GM23248 (cell line): ENCODE measurements around the gene LGR6. TPM values are rescaled to one million over a fixed set of nuclear protein-coding genes. Genes with fewer than 3 reads are reported as not detected.
A peak's percentile ranks its signal among the peaks of the same experiment; 100 is the strongest.

Experiments
- DNase-seq: peaks from one replicate; pipeline ENCODE4 v3.0.0-alpha.2; 2015
- H2AFZ ChIP-seq: fragments of 200-600 bp; sonication (generic); 2 replicates; pipeline ENCODE4 v1.6.1; 2016; ENCODE audit warnings: antibody characterized with exemption
- H3F3A ChIP-seq: fragments of 200-600 bp; sonication (generic); 2 replicates; pipeline ENCODE4 v1.6.1; 2016; ENCODE audit warnings: mild to moderate bottlenecking, antibody characterized with exemption, mixed run types; ENCODE audit not compliant: insufficient read depth
- H3K27ac ChIP-seq: fragments of 200-600 bp; sonication (generic); 2 replicates; pipeline ENCODE4 v1.5.1; 2016; ENCODE audit warnings: mild to moderate bottlenecking
- H3K27me3 ChIP-seq: fragments of 200-600 bp; sonication (generic); replicated peaks from 2 replicates; pipeline ENCODE4 v1.6.1; 2016; ENCODE audit warnings: mild to moderate bottlenecking; ENCODE audit not compliant: insufficient read depth
- H3K36me3 ChIP-seq: fragments of 200-600 bp; sonication (generic); 2 replicates; pipeline ENCODE4 v1.6.1; 2016; ENCODE audit warnings: low read depth, mild to moderate bottlenecking
- H3K4me1 ChIP-seq: fragments of 200-600 bp; sonication (generic); 2 replicates; pipeline ENCODE4 v1.6.1; 2016; ENCODE audit warnings: mild to moderate bottlenecking; ENCODE audit not compliant: insufficient read depth
- H3K4me2 ChIP-seq: fragments of 200-600 bp; sonication (generic); one replicate; pipeline ENCODE4 v1.6.1; 2016; ENCODE audit warnings: mild to moderate bottlenecking; ENCODE audit not compliant: unreplicated experiment
- H3K4me3 ChIP-seq: fragments of 200-600 bp; sonication (generic); 2 replicates; pipeline ENCODE4 v1.5.1; 2016; ENCODE audit warnings: mild to moderate bottlenecking
- H3K79me2 ChIP-seq: fragments of 200-600 bp; sonication (generic); 2 replicates; pipeline ENCODE4 v1.6.1; 2016; ENCODE audit warnings: mild to moderate bottlenecking; ENCODE audit not compliant: insufficient read depth
- H3K9ac ChIP-seq: fragments of 200-600 bp; sonication (generic); 2 replicates; pipeline ENCODE4 v1.6.1; 2016; ENCODE audit warnings: mild to moderate bottlenecking
- H3K9me2 ChIP-seq: fragments of 200-600 bp; sonication (generic); 2 replicates; pipeline ENCODE4 v1.6.1; 2016; ENCODE audit warnings: mixed run types, mild to moderate bottlenecking, moderate library complexity; ENCODE audit not compliant: insufficient read depth
- H3K9me3 ChIP-seq: fragments of 200-600 bp; sonication (generic); one replicate; pipeline ENCODE4 v1.6.1; 2017; ENCODE audit warnings: low read depth
- H4K20me1 ChIP-seq: fragments of 200-600 bp; sonication (generic); 2 replicates; pipeline ENCODE4 v1.6.0; 2016; ENCODE audit not compliant: insufficient read depth
- EZH2 ChIP-seq: fragments of 200-600 bp; sonication (generic); IDR thresholded peaks from 2 replicates; pipeline ENCODE4 v1.6.1; 2018; ENCODE audit warnings: antibody characterized with exemption, mild to moderate bottlenecking; ENCODE audit not compliant: insufficient read depth, poor library complexity, severe bottlenecking
- EZH2phosphoT487 ChIP-seq: fragments of 200-600 bp; sonication (generic); IDR thresholded peaks from 2 replicates; pipeline ENCODE4 v1.6.1; 2018; ENCODE audit warnings: antibody characterized with exemption, moderate library complexity, mild to moderate bottlenecking, low read depth; ENCODE audit not compliant: insufficient read depth
- WGBS, 2 experiments: methylation state at CpG; one replicate each; pipeline ENCODE4 v1.1.6; 2015 to 2017; ENCODE audit warnings: low lambda C conversion rate in 2 of 2, low coverage in 1 of 2; ENCODE audit errors: missing lambda C conversion rate in 2 of 2; 5-methylcytosine and 5-hydroxymethylcytosine counted together
- in situ Hi-C: fragments of 300-500 bp; cut with MboI; formaldehyde crosslinking; loops from 2 replicates; pipeline ENCODE4 v1.15.0; 2020
- polyA plus RNA-seq: library from polyadenylated mRNA; unstranded; fragments of >200 nt; fragmentation: Nextera tagmentation; extraction: Ambion mirVana; gene quantifications from 2 replicates; pipeline ENCODE4 v1.2.1, GENCODE V29; 2016
- total RNA-seq: library from RNA; depleted of rRNA; stranded (reverse); fragments of >200 nt; shearing (Covaris generic); gene quantifications from 2 replicates; pipeline ENCODE4 v1.2.3, GENCODE V29; 2014

LGR6 gene
- total and polyA plus RNA-seq, 2 experiments from 2014 or later: not detected

GRCh38 chr1:202288177-202288576 lies 94.6 kb downstream of the LGR6 start:
- no peaks in the 10 kb centered on the region for H4K20me1 ChIP-seq
- in situ Hi-C loops: no loop called here
- no peak for DNase-seq
- no peaks in the 10 kb centered on the region for H3K9me2 ChIP-seq
- H3K4me3 ChIP-seq: no peak overlapping the region
- no peak overlapping the region for H3K4me2 ChIP-seq
- 76 to 77% methylated on average over 3 of the region's 3 CpGs for WGBS, 2 experiments
- H3K27ac ChIP-seq: no peak overlapping the region
- TF ChIP-seq EZH2: no peak
- TF ChIP-seq EZH2phosphoT487: no peak
- H3K9me3 ChIP-seq: no peaks in the 10 kb centered on the region
- peaks cover 24% of the 10 kb centered on the region for H3F3A ChIP-seq
- H2AFZ ChIP-seq: no peak overlapping the region
- peaks cover 21% of the 10 kb centered on the region for H3K4me1 ChIP-seq
- no peaks in the 10 kb centered on the region for H3K79me2 ChIP-seq
- H3K9ac ChIP-seq: no peak overlapping the region
- no peaks in the 10 kb centered on the region for H3K36me3 ChIP-seq
- H3K27me3 ChIP-seq: 0 out of 2 replicates have a peak, but pooled peaks cover 10% of the 10 kb centered on the region

- in situ Hi-C loops: no loop called here
- Histone ChIP-seq H3K4me3 (no peak overlapping the region), H3K27me3 (0 out of 2 replicates have a peak, but pooled peaks cover 10% of the 10 kb centered on the region), H3K4me2 (no peak overlapping the region), H3K9me3 (no peaks in the 10 kb centered on the region), H4K20me1 (no peaks in the 10 kb centered on the region), H3F3A (peaks cover 17% of the 10 kb centered on the region), H3K9me2 (no peaks in the 10 kb centered on the region), H2AFZ (no peak overlapping the region), H3K9ac (no peak overlapping the region), H3K4me1 (peaks cover 13% of the 10 kb centered on the region), H3K27ac (no peak overlapping the region), H3K36me3 (no peaks in the 10 kb centered on the region), H3K79me2 (no peaks in the 10 kb centered on the region)
- TF ChIP-seq EZH2 (no peak), EZH2phosphoT487 (no peak)
- 47 to 58% methylated on average over 4 of the region's 4 CpGs for WGBS, 2 experiments
- DNase-seq: no peak
Observed at GRCh38 chr1:202289009-202289408, 95.4 kb downstream of the LGR6 start.

- 61 to 65% methylated on average over 2 of the region's 2 CpGs for WGBS, 2 experiments
- H3K27ac ChIP-seq: no peak overlapping the region
- in situ Hi-C loops: no loop called here
- H3F3A ChIP-seq: peaks cover 14% of the 10 kb centered on the region
- no peaks in the 10 kb centered on the region for H3K9me2 ChIP-seq
- no peaks in the 10 kb centered on the region for H4K20me1 ChIP-seq
- no peak overlapping the region for H3K9ac ChIP-seq
- H3K4me3 ChIP-seq: no peak overlapping the region
- no peak overlapping the region for H2AFZ ChIP-seq
- no peak for DNase-seq
- H3K79me2 ChIP-seq: no peaks in the 10 kb centered on the region
- 0 out of 2 replicates have a peak, but pooled peaks cover 10% of the 10 kb centered on the region for H3K27me3 ChIP-seq
- H3K9me3 ChIP-seq: no peaks in the 10 kb centered on the region
- peaks cover 5% of the 10 kb centered on the region; the same call in 1 of the 2 replicates for H3K4me1 ChIP-seq
- no peak overlapping the region for H3K4me2 ChIP-seq
- TF ChIP-seq EZH2 (no peak), EZH2phosphoT487 (no peak)
- H3K36me3 ChIP-seq: no peaks in the 10 kb centered on the region
Observed at GRCh38 chr1:202291001-202291400, 97.4 kb downstream of the LGR6 start.

- Histone ChIP-seq H4K20me1 (no peaks in the 10 kb centered on the region), H3K4me1 (peaks cover 5% of the 10 kb centered on the region; the same call in 1 of the 2 replicates), H3K79me2 (no peaks in the 10 kb centered on the region), H3K27me3 (peaks cover 16% of the 10 kb centered on the region; the same call in 1 of the 2 replicates), H3K36me3 (no peaks in the 10 kb centered on the region), H3K4me2 (no peak overlapping the region), H3K9me3 (no peaks in the 10 kb centered on the region), H3K27ac (no peak overlapping the region), H3K9ac (no peak overlapping the region), H2AFZ (no peak overlapping the region), H3K9me2 (no peaks in the 10 kb centered on the region), H3F3A (peaks cover 14% of the 10 kb centered on the region), H3K4me3 (no peak overlapping the region)
- TF ChIP-seq EZH2: no peak
- no peak for TF ChIP-seq EZH2phosphoT487
- DNase-seq: peak; percentile 92
- WGBS, 2 experiments: 87 to 89% methylated on average over 5 of the region's 5 CpGs
- in situ Hi-C loops: no loop called here
Observed at GRCh38 chr1:202291961-202292712, 98.5 kb downstream of the LGR6 start.
